ENCODE results near the gene CD99L2. TPM values are rescaled to one million over a fixed set of nuclear protein-coding genes. Genes with fewer than 3 reads are reported as not detected.

The CD99L2 gene
- total and polyA plus RNA-seq, 2 of the 8 experiments (the other 6 are each of a cell fraction or from before 2014, with no cell fraction given), result 8.0 to 8.5 TPM

- TF ChIP-seq SP1 (IDR thresholded peaks at IDR 0.05; ENCODE audit: low read depth, low read length), result no peak
- TF ChIP-seq NANOG (IDR thresholded peaks at IDR 0.05; ENCODE audit: insufficient read depth, low read depth, low read length, poor library complexity, severe bottlenecking), result no peak
- TF ChIP-seq SAP30 (IDR thresholded peaks at IDR 0.05; ENCODE audit: insufficient read depth, insufficient replicate concordance, low read length), result no peak
- no peak for TF ChIP-seq POU5F1 (IDR thresholded peaks at IDR 0.05; ENCODE audit: low read depth, low read length)
- no peak for TF ChIP-seq CEBPB (IDR thresholded peaks at IDR 0.05; ENCODE audit: low read depth, low read length)
- TF ChIP-seq CHD7 (IDR thresholded peaks at IDR 0.05; ENCODE audit: insufficient replicate concordance, low read length), result no peak
- TF ChIP-seq FOSL1 (IDR thresholded peaks at IDR 0.05; ENCODE audit: insufficient read depth, low read depth, low read length), result no peak
- no peak for TF ChIP-seq CBX5 (IDR thresholded peaks at IDR 0.05; ENCODE audit: low read depth, low read length)
Measured at GRCh38 chrX:150872773-150873336, 25.6 kb downstream of the CD99L2 start (continued).
